HepG2 (cell line): Measurements from ENCODE around the gene GLRX5. TPM values are rescaled to one million over a fixed set of nuclear protein-coding genes. Genes with fewer than 3 reads are reported as not detected.

Experiments
- BCL6 ChIP-seq: IDR thresholded peaks from 2 replicates; pipeline ENCODE4 v1.6.1; 2016; ENCODE audit warnings: missing genetic modification reagents, missing compliant biosample characterization
- CREM ChIP-seq, 2 experiments: sonication (generic) in 1 of 2; formaldehyde crosslinking in 1 of 2; IDR thresholded peaks; 2 replicates each; pipeline versions ENCODE4 v1.4.0 to v1.6.1; 2016 to 2020; ENCODE audit warnings: antibody characterized with exemption in 1 of 2, mild to moderate bottlenecking in 1 of 2, missing genetic modification reagents in 1 of 2
- ISX ChIP-seq: sonication (generic); formaldehyde crosslinking; conservative IDR thresholded peaks from 2 replicates; pipeline ENCODE4 v1.5.0; 2020; ENCODE audit warnings: missing genetic modification reagents
- JUNB ChIP-seq: sonication (generic); formaldehyde crosslinking; IDR thresholded peaks from 2 replicates; pipeline ENCODE4 v1.8.0; 2022; ENCODE audit warnings: missing genetic modification reagents, mild to moderate bottlenecking, borderline replicate concordance
- KLF12 ChIP-seq: sonication (generic); formaldehyde crosslinking; IDR thresholded peaks from 2 replicates; pipeline ENCODE4 v1.4.0; 2020; ENCODE audit warnings: missing genetic modification reagents, borderline replicate concordance
- KMT2B ChIP-seq: IDR thresholded peaks from 2 replicates; pipeline ENCODE4 v1.6.1; 2016; ENCODE audit warnings: missing genetic modification reagents, missing compliant biosample characterization
- MED8 ChIP-seq: sonication (generic); formaldehyde crosslinking; IDR thresholded peaks from 2 replicates; pipeline ENCODE4 v1.8.1; 2023; ENCODE audit warnings: mild to moderate bottlenecking, missing genetic modification reagents; ENCODE audit not compliant: insufficient replicate concordance
- MYC ChIP-seq: sonication (generic); formaldehyde crosslinking; IDR thresholded peaks from 2 replicates; pipeline ENCODE4 v1.9.0; 2021; ENCODE audit warnings: missing genetic modification reagents, borderline replicate concordance
- PCBP1 ChIP-seq: fragments of 200-400 bp; formaldehyde crosslinking; IDR thresholded peaks from 2 replicates; pipeline ENCODE4 v1.6.1; 2017; ENCODE audit warnings: mild to moderate bottlenecking, low read depth, low read length, borderline replicate concordance
- PRDM15 ChIP-seq: sonication (generic); formaldehyde crosslinking; IDR thresholded peaks from 2 replicates; pipeline ENCODE4 v1.4.0; 2020; ENCODE audit warnings: missing genetic modification reagents
- RAD21 ChIP-seq: fragments of 450-650 bp; formaldehyde crosslinking; IDR thresholded peaks from 2 replicates; pipeline ENCODE4 v1.5.0; 2020; ENCODE audit warnings: mild to moderate bottlenecking
- SOX5 ChIP-seq: IDR thresholded peaks from 2 replicates; pipeline ENCODE4 v1.6.1; 2016; ENCODE audit warnings: borderline replicate concordance
- SP140L ChIP-seq: sonication (generic); formaldehyde crosslinking; IDR thresholded peaks from 2 replicates; pipeline ENCODE4 v1.4.0; 2020; ENCODE audit warnings: missing genetic modification reagents, borderline replicate concordance
- SRSF4 ChIP-seq: fragments of 200-400 bp; formaldehyde crosslinking; IDR thresholded peaks from one replicate; pipeline ENCODE4 v1.6.1; 2018; ENCODE audit warnings: mild to moderate bottlenecking, low read depth, low read length, moderate library complexity; ENCODE audit not compliant: poor library complexity, severe bottlenecking
- ZNF143 ChIP-seq: sonication (generic); formaldehyde crosslinking; IDR thresholded peaks from 2 replicates; pipeline ENCODE4 v1.4.0; 2020; ENCODE audit warnings: missing genetic modification reagents
- ZNF749 ChIP-seq: sonication (generic); formaldehyde crosslinking; IDR thresholded peaks from 2 replicates; pipeline ENCODE4 v1.8.0; 2022; ENCODE audit warnings: mild to moderate bottlenecking, missing genetic modification reagents, moderate library complexity, borderline replicate concordance
- ZNF792 ChIP-seq: IDR thresholded peaks from 2 replicates; pipeline ENCODE4 v1.6.1; 2016
- polyA plus RNA-seq, 8 experiments: library from polyadenylated mRNA; depleted of rRNA in 3 of 8; stranded (reverse) in 7 of 8; unstranded in 1 of 8; fragments of >200 nt; fragmentation: Illumina TruSeq in 4 of 8; extraction: Trizol in 4 of 8; gene quantifications; 2 replicates each; pipeline versions ENCODE4 v1.2.1 to v1.2.3, GENCODE V29; 2011 to 2016; ENCODE audit warnings: low read depth in 4 of 8, missing spikeins in 1 of 8, mixed read lengths in 1 of 8; ENCODE audit not compliant: insufficient read depth in 1 of 8
- total RNA-seq, 5 experiments: library from RNA; depleted of rRNA; stranded (reverse); fragments of >200 nt; fragmentation: Illumina TruSeq; extraction: Trizol; gene quantifications; 2 replicates each; pipeline ENCODE4 v1.2.3, GENCODE V29; 2016; ENCODE audit warnings: low read depth in 1 of 5
- TF ChIP-seq, protein P1 (sequence below): sonication (generic); formaldehyde crosslinking; conservative IDR thresholded peaks from 2 replicates; pipeline ENCODE4 v1.4.0; 2020; ENCODE audit warnings: missing genetic modification reagents
- TF ChIP-seq, protein P2 (sequence below): sonication (generic); formaldehyde crosslinking; IDR thresholded peaks from 2 replicates; pipeline ENCODE4 v1.8.1; 2023; ENCODE audit warnings: mild to moderate bottlenecking, moderate library complexity, missing genetic modification reagents
- TF ChIP-seq, protein P3 (sequence below): sonication (generic); formaldehyde crosslinking; IDR thresholded peaks from 2 replicates; pipeline ENCODE4 v1.4.0; 2020; ENCODE audit warnings: mild to moderate bottlenecking, missing genetic modification reagents

GLRX5 gene
- total and polyA plus RNA-seq, 2 of the 13 experiments (the other 11 are each of a cell fraction or from before 2014, with no cell fraction given): 122 to 146 TPM

DNA sequence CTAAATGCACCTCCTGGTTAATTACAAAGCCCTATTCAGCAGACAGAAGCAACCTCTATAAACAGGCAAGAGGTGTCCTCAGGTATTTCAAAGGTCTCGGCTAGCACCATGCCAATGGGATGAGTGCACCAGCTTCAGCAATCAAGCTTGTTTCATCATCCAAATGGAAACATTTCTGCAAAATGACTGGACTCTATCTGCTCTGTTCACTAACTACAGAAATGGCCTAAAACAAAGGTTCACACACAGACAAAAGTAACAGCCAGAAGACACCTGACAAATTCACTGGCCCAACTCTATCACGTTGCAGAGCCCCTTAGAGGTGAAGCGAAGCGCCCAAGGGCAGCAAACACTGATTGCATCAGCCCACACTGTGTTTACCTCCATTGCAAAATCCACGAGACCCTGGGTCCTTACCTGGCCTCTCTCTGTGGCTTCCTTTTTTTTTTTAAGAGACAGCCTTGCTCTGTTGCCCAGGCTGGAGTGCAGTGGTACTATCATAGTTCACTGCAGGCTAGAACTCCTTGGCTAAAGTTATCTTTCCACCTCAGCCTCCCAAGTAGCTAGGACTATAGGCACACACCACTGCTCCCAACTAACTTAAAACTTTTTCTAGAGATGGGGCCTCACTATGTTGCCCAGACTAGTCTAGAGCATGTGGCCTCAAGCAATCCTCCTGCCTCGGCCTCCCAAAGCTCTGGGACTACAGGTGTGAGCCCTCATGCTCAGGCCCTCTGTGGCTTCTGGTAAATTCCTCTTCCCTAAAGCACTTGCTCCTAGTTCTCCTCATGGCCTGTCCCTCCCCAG, 9.9 kb upstream of the GLRX5 start (continued):
- TF ChIP-seq, protein P1, sequence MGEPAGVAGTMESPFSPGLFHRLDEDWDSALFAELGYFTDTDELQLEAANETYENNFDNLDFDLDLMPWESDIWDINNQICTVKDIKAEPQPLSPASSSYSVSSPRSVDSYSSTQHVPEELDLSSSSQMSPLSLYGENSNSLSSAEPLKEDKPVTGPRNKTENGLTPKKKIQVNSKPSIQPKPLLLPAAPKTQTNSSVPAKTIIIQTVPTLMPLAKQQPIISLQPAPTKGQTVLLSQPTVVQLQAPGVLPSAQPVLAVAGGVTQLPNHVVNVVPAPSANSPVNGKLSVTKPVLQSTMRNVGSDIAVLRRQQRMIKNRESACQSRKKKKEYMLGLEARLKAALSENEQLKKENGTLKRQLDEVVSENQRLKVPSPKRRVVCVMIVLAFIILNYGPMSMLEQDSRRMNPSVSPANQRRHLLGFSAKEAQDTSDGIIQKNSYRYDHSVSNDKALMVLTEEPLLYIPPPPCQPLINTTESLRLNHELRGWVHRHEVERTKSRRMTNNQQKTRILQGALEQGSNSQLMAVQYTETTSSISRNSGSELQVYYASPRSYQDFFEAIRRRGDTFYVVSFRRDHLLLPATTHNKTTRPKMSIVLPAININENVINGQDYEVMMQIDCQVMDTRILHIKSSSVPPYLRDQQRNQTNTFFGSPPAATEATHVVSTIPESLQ: no peak
- TF ChIP-seq SRSF4: no peak
- TF ChIP-seq PCBP1: no peak
- TF ChIP-seq MYC: peak; percentile 79; the same call in 1 of the 2 replicates
- TF ChIP-seq BCL6 (CRISPR knock-in tag): peak; percentile 90
- TF ChIP-seq CREM (IDR thresholded peaks at IDR 0.05): peak; percentile 77
- TF ChIP-seq CREM (CRISPR knock-in tag; IDR thresholded peaks at IDR 0.05): no peak
- no peak for TF ChIP-seq ISX (CRISPR knock-in tag)
- no peak for TF ChIP-seq JUNB (CRISPR knock-in tag)
- peak; percentile 95 for TF ChIP-seq SOX5 (CRISPR knock-in tag)
- TF ChIP-seq, protein P2, sequence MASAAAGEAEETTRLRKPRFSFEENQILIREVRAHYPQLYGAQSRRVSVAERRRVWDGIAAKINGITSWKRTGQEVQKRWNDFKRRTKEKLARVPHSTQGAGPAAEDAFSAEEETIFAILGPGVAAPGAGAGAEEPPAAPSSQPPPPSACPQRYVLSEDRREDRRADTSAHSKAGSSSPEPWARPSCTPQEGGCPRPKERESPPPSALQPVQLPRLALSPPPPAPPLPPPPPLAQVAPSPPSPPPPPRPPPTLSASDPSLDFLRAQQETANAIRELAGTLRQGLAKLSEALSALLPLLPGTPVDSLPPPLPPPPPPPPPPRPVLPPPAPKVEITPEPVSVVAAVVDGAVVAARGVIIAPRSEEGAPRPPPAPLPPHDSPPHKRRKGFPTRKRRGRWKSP (CRISPR knock-in tag): peak; percentile 73; the same call in 1 of the 2 replicates
- 0 out of 2 replicates have a peak, but pooled peaks have one; percentile 49 for TF ChIP-seq KMT2B (CRISPR knock-in tag)
- peak; percentile 12; the same call in 1 of the 2 replicates for TF ChIP-seq RAD21
- TF ChIP-seq, protein P3, sequence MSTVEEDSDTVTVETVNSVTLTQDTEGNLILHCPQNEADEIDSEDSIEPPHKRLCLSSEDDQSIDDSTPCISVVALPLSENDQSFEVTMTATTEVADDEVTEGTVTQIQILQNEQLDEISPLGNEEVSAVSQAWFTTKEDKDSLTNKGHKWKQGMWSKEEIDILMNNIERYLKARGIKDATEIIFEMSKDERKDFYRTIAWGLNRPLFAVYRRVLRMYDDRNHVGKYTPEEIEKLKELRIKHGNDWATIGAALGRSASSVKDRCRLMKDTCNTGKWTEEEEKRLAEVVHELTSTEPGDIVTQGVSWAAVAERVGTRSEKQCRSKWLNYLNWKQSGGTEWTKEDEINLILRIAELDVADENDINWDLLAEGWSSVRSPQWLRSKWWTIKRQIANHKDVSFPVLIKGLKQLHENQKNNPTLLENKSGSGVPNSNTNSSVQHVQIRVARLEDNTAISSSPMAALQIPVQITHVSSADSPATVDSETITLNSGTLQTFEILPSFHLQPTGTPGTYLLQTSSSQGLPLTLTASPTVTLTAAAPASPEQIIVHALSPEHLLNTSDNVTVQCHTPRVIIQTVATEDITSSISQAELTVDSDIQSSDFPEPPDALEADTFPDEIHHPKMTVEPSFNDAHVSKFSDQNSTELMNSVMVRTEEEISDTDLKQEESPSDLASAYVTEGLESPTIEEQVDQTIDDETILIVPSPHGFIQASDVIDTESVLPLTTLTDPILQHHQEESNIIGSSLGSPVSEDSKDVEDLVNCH (CRISPR knock-in tag): no peak
- TF ChIP-seq PRDM15 (CRISPR knock-in tag): 0 out of 2 replicates have a peak, but pooled peaks have one; percentile 6
- TF ChIP-seq SP140L (CRISPR knock-in tag): peak; percentile 62; the same call in 1 of the 2 replicates
- no peak for TF ChIP-seq ZNF143 (CRISPR knock-in tag)
- no peak for TF ChIP-seq KLF12 (CRISPR knock-in tag)
- TF ChIP-seq MED8 (CRISPR knock-in tag): peak; percentile 95
- 0 out of 2 replicates have a peak, but pooled peaks have one; percentile 33 for TF ChIP-seq ZNF792 (CRISPR knock-in tag)
- no peak for TF ChIP-seq ZNF749 (CRISPR knock-in tag)
